Stimulated activated CD4-positive, alpha-beta T cell treated with anti-CD3 and anti-CD28 coated beads, Interleukin-1b, Interleukin-23, amount 100 ng/mL, for 1 hour (primary cell): ENCODE results near the gene MGAT4A.
"Not testable (repeated sequence)": the region's sequence is repeated elsewhere in the genome, so short reads cannot be mapped to it uniquely, and the experiment has no call there.

Source experiments
- DNase-seq, 2 donors: peaks; one replicate each; pipeline ENCODE4 v3.0.0-alpha.2; 2020; ENCODE audit warnings: low read depth in 2 of 2

The MGAT4A gene

DNA sequence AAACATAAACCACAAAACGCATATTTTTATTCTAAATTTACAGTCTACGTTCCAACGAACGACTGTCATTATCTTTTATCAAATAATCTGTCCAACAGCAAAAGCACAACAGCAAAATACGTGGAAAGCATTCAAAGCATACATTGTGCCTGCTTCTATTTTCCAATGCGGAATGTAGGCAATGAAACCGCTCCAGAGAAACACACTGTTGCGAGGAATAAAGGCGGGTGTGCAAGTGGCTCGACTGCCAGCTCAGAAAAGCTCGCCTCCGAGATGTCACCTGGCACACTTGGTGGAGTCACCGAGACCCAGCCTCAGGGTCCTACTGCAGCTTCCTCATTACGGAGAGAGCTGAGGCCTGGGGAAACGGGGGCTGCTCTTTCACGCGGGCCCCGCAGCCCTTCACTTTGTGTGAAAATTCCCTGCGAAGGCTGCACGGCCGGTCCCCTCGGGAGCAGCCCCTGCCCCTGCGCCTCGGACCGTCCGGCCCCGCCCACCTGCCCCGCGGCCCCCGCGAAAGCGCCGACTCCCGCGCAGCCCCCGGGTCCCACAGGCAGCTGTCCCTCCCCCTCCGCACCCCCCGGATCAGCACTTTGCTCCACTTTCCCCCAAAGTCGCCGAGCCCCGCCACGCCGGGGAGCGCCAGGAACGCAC lies 752 bp downstream of the MGAT4A start:
- DNase-seq, result no peak

GRCh38 chr2:98729652-98730051 lies 1.3 kb downstream of the MGAT4A start:
- DNase-seq, result no peak

GRCh38 chr2:98728088-98728718 lies 2.7 kb downstream of the MGAT4A start:
- not testable (repeated sequence) for DNase-seq

GRCh38 chr2:98727369-98728087 lies 3.4 kb downstream of the MGAT4A start:
- DNase-seq, result no peak

GRCh38 chr2:98726735-98727368 lies 4.1 kb downstream of the MGAT4A start:
- DNase-seq, result no peak

DNA sequence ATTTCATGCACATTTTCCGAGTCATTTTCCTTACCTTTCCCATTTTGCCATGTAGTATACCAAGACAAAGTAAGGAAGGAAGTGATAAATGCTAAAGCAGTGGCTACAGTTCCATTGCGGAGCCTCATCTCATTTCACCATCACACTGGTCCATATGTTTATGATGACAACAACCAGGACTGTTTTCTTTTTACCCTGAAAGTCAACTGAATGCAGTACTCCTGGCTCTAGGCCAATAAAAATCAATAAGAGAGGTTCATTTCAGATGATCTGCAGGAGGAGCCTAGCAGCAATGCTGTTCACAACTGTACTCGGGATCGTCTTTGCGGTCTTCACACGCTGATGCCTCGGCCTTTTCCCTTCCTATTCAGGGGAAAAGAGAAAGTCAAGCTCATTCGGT lies 4.7 kb downstream of the MGAT4A start:
- no peak for DNase-seq

- no peak for DNase-seq
Measured at GRCh38 chr2:98720286-98720685, 10.6 kb downstream of the MGAT4A start.

GRCh38 chr2:98717621-98718020 lies 13.3 kb downstream of the MGAT4A start:
- DNase-seq, result no peak

DNA sequence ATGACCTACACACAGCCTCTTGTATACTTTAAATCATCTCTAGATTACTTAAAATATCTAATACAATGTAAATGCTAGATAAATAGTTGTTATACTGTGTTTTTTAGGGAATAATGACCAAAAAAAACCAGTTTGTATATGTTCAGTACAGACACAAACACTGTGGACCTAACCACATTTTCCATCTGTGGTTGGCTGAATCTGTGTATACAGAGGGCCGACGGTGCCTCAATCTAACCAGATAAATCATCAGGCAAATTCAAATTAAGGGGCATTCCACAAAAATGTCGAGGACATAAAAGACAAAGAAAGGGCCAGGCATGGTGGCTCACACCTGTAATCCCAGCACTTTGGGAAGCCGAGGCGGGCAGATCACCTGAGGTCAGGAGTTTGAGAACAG lies 14.1 kb downstream of the MGAT4A start:
- DNase-seq, result no peak

DNA sequence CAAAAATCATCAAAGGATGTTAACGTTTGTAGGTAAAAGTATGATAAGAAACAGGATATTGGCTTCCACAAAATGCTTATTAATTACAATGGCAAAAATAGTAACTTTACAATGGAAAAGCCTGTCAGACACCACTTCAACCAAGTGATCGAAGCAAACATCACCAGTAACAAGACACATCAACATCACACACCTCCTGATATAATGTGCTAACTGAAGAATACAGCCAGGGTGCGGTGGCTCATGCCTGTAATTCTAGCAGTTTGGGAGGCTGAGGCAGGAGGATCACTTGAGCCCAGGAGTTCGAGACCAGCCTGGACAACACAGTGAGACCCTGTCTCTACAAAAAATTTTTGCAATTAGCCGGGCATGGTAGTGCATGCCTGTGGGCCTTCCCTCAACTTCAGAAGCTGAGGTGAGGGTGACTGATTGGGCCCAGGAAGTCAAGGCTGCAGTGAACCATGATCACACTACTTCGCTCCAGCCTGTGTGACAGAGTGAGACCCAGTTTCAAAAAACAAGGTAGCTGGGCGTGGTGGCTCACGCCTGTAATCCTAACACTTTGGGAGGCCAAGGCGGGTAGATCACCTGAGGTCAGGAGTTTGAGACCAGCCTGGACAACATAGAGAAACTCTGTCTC lies 15.0 kb downstream of the MGAT4A start:
- no peak for DNase-seq

- no peak for DNase-seq
Measured at GRCh38 chr2:98713332-98714015, 17.5 kb downstream of the MGAT4A start.

GRCh38 chr2:98712145-98712544 lies 18.8 kb downstream of the MGAT4A start:
- no peak for DNase-seq

DNA sequence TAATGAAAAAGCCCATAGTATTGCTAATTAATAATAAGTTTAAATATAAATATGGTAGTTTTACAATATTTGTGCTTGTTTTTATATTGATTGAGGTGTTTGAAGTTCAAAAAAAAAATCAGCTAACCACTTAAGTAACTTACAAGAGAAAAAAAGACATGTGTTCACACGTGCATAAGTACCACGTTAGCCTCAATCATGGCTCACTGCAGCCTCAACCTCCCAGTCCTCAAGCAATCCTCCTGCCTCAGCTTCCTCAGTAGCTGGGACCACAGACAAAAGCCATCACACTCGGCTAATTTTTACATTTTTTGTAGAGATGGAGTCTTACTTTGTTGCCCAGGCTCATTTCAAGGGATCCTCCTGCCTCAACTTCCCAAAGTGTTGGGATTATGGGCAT lies 19.4 kb downstream of the MGAT4A start:
- no peak for DNase-seq

GRCh38 chr2:98710734-98711133 lies 20.2 kb downstream of the MGAT4A start:
- no peak for DNase-seq

- no peak for DNase-seq
Measured at GRCh38 chr2:98709535-98709934, 21.4 kb downstream of the MGAT4A start.

DNA sequence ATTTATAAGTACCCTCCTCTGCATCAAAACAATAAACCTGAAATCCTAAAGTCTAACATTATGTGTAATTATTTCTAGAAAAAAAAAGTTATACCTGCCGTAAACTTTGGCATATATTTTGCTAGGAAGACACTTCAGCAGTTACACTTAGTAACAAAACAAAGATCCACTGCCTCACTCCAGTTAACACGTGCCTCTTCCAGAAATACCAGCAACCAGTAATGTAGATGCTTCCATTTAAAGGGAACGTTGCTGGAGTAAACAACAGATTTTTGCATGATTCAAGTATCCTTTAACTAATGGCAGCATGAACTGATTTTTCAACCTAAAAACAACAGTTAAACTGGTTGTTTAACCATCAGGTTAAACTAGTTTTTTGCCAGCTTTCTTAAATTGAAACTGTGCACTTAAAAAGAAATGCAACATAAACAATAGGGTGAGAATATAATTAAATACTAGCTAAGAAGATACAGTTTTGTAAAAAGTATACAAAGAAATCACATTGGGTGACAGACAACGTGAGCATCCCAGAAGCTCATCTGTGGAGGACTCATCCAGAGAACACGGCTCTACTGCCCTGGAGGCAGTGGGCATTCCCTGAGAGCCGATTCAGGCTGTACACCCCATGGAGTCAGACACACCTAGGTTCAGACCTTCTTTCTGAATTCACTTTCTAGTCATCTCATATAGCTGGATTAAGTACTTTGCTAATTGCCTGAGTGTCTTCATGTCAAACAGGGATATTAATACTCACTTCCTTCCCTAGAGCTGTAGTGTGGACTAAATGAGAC lies 22.3 kb downstream of the MGAT4A start:
- DNase-seq, result no peak

GRCh38 chr2:98706591-98706990 lies 24.3 kb downstream of the MGAT4A start:
- no peak for DNase-seq

DNA sequence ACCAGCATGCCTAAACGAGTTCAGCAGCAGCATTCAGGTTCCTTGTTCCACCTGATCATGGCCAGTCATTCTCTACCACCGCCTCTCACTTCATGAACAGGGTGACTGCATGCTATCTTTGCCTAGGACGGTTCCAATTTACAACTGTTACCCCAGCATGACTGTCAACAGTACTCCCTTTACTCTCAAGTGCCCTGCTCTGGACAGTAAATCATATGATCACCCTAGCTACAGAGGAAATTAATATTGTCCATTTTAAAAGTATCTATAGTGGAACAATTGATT lies 25.7 kb downstream of the MGAT4A start:
- no peak for DNase-seq

DNA sequence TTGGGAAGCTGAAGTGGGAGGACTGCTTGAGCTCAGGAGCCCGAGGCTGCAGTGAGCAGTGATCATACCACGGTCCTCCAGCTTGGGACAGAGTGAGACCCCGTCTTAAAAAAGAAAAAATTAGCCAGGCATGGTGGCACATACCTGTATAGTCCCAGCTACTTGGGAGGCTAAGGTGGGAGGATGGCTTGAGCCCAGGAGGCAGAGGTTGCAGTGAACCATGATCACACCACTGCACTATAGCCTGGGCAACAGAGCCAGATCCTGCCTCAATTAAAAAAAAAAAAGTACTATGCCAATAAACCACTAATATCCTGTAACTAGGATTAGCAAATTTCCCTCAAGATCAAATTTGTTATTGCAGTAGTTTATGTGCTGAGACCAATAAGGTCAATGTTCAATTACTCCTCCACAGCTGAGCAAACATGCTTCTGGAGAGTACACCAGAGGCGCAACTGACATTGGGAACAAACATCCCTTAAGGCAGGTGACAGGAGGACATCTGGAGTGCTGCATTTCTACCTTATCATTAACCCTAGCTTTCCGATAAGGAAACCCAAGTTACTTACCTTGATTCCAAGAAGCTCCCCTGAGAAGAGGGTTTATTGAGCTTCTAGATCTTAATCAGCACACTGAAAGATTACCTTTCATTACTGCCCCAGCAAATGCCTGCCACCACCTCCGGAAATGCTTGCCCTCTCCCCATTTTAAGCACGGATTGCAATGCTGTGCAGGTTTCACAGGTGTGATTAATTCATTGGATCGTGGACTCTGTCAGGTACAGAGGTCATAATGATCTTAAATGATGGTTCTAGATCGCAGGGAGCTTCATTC lies 26.2 kb downstream of the MGAT4A start:
- DNase-seq, result no peak

GRCh38 chr2:98703738-98704137 lies 27.2 kb downstream of the MGAT4A start:
- DNase-seq, result no peak
